ENCODE measurements around the gene SULT1A3.
"Not testable (repeated sequence)": the region's sequence is repeated elsewhere in the genome, so short reads cannot be mapped to it uniquely, and the experiment has no call there.

- TF ChIP-seq POLR2A (IDR thresholded peaks at IDR 0.05), result not testable (repeated sequence)
- TF ChIP-seq, protein P1, sequence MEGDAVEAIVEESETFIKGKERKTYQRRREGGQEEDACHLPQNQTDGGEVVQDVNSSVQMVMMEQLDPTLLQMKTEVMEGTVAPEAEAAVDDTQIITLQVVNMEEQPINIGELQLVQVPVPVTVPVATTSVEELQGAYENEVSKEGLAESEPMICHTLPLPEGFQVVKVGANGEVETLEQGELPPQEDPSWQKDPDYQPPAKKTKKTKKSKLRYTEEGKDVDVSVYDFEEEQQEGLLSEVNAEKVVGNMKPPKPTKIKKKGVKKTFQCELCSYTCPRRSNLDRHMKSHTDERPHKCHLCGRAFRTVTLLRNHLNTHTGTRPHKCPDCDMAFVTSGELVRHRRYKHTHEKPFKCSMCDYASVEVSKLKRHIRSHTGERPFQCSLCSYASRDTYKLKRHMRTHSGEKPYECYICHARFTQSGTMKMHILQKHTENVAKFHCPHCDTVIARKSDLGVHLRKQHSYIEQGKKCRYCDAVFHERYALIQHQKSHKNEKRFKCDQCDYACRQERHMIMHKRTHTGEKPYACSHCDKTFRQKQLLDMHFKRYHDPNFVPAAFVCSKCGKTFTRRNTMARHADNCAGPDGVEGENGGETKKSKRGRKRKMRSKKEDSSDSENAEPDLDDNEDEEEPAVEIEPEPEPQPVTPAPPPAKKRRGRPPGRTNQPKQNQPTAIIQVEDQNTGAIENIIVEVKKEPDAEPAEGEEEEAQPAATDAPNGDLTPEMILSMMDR (IDR thresholded peaks at IDR 0.05), result not testable (repeated sequence)
These were observed 49.3 kb downstream of the SULT1A3 start, which contains the start of gene NPIPB13 for GRCh38 chr16:30248379-30248778.

All from right lobe of liver (tissue), 4 donors.